Measurements from ENCODE around the gene SLC22A1.
"Not testable (repeated sequence)": the region's sequence is repeated elsewhere in the genome, so short reads cannot be mapped to it uniquely, and the experiment has no call there.

Gene SLC22A1

DNA sequence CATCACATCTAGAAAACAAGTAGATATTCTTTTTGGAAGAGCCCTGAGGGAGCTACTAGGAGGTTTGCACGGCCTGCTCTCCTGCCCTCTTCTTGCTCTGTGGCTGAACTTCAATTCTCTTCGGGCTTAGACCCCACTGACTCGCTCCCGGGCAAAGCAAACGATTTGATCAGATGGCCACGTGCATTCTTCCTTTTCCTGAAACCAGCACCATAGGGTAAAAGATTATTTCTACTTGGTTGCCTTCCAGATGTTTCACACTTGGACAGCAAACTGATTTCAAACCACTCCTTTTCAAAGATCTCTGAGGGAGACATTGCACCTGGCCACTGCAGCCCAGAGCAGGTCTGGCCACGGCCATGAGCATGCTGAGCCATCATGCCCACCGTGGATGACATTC is at the start of gene SLC22A1:
Gene SLC22A1 (plus strand): TSS at position 258 of the 400 bp plus-strand sequence. CDS start 121 bp downstream, at position 379.
- DNase-seq (ENCODE audit: low spot score): no peak

DNA sequence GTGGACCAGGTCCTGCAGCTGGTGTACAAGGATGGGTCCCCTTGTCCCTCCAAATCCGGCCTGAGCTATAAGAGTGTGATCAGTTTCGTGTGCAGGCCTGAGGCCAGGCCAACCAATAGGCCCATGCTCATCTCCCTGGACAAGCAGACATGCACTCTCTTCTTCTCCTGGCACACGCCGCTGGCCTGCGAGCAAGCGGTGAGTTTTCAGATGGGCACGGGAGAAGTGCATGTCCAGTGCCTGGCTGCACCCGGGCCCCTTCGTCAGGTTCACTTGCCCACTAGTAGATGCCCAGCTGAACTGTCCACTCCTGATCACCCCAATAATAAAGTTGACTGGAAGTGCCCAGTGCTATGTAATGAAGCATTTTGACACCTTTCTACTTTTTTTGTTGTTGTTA is 48.3 kb upstream of the SLC22A1 start:
- no peak for DNase-seq (ENCODE audit: low spot score)

DNA sequence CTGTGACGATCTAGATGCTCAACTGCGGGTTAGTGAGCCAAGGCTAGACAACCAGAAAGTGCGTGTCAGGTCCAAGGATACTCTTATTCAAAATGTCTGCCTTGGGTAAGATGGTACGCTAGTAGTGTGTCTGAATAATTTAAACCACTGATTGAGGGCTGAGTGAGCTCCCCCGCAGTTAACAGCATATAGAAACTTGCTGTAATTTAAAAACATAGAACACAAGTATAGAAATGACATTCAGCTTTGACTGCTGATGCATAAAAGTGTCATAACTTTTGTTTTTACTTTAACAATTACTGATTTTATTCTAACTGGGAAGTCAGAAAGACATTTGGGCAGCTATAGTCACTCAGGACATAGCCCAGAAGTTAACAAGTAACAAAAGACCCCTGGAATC is 45.6 kb upstream of the SLC22A1 start:
- DNase-seq (ENCODE audit: low spot score): no peak

DNA sequence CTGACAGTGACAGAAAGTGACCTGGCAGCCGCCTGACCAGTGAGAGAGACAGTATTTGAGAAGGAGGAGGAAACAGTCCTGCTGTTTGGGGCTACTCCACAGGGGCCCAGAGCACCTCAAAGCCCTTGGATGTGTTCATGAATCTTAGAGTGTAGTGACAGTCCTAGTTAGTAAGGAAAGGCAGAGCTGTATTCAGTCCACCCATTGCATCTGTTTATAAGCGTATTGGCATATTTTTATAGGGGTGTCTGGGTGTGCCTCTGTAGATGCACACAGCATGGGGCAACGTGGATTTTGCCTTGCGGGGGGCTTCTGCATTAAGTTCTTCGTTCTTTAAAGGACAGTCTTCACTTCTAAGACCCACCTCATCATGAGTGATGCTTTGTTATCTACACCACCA is 44.6 kb upstream of the SLC22A1 start:
- DNase-seq (ENCODE audit: low spot score): no peak

DNA sequence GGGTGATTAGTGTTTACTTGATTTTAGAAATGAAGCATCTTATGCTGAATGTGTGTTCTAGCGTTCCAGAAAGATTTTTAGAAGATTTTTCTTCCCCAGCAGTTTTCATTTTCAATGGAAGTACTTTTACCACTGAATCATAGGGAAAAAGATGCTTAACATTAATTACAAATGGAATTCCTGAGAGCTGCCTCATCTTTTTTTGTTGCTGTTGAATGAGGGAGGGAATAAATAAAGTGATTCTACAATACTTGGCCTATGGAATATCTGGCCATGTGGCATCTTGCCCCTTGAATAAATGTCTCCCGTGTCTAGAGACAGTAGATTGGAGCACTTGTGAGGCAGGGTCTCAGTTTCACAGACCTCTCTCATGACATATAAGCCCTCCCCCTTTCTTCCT is 44.1 kb upstream of the SLC22A1 start:
- DNase-seq (ENCODE audit: low spot score): no peak

DNA sequence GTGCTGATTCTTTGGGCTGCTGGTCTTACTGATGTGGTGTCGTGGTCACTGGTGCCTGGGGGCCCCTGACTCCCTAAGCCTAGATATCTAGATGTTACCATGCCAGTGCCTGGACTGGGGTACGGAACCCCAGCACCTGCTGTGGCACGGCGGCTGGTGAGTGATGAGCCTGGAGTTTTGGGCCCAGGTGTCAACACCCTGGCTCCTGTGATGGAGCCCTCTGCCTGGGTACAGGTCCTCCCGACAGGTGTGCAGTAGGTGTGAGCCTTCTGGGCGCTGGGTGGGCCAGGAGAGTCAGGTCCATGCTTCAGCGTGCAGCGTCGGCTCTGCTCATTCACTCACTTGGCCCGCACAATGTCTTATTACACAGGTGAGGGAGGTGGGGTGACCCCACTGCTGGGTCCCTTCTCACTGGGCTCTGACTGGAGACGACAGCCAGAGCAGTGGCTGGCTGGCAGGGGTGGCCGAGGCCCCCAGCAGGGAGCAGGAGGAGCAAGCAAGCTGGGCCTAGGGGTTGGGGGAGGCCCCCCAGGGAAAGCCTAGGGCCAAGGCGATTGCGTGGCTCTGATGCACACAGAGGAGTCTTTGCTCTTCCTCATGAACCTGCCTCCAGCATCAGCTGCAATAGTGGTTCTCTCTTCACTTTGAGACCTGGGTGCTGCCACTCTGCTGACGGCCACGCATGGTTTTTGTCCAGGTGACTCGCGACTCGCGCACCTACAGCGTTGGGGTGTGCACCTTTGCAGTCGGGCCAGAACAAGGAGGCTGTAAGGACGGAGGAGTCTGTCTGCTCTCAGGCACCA is 42.5 kb upstream of the SLC22A1 start:
- DNase-seq (ENCODE audit: low spot score): no peak

DNA sequence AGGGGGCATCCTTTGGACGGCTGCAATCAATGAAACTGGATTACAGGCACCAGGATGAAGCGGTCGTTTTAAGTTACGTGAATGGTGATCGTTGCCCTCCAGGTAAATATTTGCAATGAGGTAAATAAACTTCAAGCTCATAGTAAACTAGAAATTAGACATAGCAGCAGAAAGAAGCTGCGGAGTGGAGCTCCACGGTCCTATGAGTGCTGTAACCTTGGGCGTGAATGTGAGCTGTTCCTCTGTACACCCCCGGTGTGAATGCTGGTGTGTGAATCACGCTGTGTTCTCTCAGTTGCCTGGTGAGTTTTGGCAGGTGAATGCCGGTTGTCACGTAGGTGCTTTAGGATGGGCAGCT is 42.0 kb upstream of the SLC22A1 start:
- no peak for DNase-seq (ENCODE audit: low spot score)

DNA sequence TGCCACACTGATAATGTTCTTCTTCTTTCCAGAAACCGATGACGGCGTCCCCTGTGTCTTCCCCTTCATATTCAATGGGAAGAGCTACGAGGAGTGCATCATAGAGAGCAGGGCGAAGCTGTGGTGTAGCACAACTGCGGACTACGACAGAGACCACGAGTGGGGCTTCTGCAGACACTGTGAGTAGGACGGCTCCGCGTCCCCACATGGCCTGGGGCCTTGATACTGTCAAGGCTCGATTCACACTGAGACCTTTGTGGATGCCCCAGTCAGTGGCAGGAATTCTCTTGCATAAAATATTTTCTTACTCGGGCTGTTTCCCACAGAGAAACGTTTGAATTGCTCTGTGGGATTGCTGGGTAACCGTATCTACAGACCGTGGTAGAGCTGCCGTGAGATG is 41.5 kb upstream of the SLC22A1 start:
- no peak for DNase-seq (ENCODE audit: low spot score)

DNA sequence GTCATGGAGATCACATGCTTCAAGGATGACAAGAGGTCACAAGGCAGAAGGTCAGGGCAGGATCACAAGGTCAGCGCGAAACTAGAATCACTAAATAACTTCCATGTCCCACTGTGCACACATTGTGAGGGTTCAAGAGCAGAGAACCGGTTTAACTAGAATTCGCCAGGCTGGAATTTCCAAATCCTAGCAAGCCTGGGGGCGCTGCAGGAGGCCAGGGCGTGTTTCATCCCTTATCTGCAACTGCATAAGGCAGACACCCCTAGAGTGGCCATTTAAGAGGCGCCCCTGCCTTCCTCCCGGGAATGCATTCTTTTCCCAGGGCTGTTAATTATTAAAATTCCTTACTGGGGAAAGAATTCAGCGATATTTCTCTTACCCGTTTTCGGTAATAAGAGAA is 40.2 kb upstream of the SLC22A1 start:
- no peak for DNase-seq (ENCODE audit: low spot score)

DNA sequence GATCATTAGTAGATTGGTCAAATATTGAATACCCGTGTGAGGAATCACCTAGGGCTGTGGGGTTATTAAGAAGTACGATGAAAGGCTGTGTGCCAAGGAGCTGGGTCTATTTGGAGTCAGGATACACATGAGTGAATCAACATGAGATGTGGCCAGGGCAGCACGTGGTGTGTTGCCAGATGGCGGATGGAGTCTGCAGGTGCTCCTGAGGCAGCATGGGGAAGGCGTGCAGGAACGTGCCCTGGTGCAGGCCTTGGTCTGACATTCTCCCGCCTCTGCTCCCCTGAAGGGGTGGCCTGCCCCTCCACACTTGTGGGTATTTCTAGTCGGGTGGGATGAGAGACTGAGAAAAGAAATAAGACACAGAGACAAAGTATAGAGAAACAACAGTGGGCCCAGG is 39.0 kb upstream of the SLC22A1 start:
- DNase-seq (ENCODE audit: low spot score): no peak

DNA sequence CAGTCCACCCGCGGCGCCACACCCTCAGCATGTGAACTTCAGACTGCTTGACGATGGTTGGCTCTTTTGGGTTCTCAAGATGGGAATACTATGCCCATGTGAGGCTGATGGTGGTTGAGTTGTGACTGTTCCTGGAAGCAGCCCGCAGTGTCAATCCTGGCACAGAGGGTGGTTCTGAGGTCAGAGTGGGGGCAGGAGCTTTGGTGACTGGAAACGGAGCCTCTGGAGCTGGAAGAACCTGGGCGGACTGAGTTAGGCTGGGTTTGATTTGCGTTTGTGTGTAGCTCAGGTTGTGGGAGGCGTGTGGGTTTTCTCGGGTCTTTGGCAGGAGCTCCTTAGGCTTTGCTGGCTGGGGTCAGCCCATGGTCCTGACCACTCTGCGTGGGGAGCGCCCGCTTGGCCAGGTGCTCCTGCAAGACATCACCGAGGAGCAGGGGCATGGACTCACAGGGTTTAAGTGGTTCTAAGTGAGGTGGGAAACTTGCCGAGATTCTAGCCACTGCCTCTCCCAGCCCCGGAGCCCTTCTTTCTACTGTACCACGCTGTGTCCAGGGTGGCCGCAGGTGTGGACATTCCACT is 37.3 kb upstream of the SLC22A1 start:
- DNase-seq (ENCODE audit: low spot score): no peak

DNA sequence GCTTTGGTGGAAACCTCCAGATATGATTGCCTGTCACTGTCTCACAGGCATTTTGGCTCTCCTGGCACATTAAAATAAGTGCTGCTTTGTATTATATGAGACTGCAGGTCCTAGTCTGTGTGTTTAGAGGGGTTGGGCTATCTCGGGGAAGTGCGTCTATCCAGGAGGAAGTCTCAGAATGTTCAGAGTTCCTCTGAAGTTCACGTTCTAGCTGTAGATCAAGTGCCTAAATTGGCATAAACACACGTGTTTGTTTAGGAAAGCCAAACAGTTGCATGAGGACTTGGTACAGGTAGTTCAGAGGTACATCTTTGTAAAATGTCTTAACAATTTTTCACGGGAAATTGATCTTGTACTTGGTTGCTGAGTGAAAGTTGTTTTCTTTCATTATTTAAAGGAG is 36.4 kb upstream of the SLC22A1 start:
- DNase-seq (ENCODE audit: low spot score): no peak

DNA sequence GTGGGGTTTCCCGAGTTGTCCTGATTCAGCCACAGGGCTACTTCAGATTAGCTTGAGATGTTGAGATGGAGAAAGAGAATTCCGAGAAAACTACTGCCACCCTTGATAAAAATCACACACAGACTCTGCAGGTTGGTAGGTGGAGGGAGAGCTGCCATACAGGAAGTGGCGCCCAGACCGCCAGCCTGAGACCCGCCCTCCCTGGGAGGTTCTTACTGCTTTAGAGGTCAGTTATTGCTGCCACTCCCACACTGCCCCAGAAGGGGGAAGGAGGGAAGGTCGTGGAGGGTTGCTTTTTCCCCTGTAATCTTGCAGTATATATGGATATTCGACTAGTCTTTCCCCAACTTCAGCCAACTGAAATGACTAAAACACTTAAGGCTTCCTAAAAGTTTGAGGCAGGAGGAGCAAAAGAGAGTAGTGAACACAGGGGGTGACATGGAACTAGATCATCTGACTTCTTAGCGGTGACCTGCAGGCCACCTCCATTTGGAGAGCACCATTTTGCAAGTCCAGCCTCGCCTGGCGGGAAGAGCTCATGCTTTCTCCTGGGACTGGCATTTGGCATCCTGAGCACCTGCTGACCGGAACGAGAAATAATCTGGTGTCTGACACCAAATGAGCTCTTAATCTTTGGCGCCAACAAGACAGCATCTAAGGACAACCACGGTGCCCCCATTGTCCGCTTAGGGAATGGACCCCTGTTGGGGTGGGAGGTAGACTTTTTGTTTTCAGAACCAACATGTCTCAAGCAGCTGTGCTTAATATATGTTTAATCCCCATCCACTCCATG is 35.7 kb upstream of the SLC22A1 start:
- DNase-seq (ENCODE audit: low spot score): no peak

DNA sequence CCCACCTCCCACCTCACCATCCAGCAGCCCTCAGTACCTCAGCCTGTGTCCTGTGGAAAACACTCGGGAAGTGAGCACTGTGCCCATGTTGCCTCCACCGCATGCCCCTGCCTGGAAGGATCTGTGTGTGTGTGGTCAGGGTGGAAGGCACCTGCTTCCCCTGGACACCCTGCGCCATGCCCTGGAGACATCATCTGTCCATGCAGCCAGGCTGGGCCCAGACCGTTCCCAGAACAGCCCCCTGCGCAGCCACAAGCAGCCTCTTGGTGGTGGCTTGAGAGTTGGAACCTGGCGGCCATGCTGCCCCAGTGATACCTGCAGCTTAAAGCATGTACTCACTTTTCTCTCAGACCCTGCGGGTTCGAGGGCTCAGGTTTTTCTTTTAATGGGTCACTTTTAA is 34.9 kb upstream of the SLC22A1 start:
- DNase-seq (ENCODE audit: low spot score): no peak

DNA sequence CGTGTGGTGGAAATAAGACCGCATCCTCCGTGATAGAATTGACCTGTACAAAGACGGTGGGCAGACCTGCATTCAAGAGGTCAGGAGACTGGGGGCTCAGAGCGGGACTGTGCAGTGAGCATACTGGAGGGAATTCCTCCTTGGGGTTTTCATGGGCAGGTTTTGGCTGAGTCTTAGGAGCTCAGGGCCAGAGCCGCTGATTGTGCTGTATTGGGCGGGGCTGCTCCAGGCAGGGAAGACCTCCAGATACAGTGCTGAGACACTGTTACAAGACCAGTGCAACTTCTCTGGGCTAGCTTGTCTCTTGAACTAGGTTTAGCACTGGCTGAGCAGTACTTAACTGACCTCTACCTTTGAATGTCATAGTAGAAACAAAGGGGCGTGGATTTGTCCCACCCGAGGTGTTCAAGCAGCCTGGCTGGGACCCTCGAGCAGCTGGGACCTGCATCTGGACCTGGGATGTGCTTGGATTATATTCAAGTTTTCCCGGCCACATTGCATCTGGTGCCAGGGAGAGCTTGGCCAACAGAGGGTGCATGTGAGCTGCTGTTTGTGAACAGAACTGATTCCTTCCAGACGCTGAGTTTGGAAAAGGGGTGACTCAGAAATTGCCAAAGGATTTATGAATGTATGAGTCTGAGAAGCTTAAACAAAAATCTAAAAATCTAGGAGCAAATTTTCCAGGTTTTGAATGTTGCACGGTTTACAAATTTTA is 33.4 kb upstream of the SLC22A1 start:
- DNase-seq (ENCODE audit: low spot score): peak; percentile 76

DNA sequence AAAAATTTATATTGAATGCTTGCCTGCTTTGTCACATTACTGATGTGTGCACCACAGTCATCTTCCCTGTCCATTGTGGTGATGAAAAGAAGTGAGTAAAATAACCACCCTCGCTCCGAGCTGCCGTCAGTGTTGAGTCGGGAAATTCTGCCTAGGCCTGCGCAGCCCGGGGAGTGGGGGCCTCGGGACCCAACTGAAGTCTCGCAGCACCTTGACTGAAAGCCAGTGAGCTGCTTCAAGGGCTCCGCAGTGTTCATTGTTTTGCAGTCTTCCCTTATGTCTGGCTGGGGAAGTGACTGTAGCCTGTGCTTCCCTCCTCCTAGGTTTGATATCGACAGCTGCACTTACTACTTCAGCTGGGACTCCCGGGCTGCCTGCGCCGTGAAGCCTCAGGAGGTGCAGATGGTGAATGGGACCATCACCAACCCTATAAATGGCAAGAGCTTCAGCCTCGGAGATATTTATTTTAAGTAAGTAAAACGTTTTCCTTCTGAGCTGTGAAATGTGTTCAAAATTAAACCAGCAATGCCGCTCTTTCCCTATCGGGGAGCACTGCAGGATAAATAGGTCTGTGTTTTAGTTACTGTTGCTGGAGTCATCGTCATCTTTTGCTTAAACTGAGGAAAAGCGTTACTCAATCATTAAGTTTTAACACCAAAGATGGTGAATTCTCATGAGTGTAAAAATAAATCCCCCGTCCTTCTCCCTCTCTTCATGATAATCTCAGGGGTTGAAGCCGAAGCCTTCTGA is 32.7 kb upstream of the SLC22A1 start:
- DNase-seq (ENCODE audit: low spot score): peak; percentile 42

DNA sequence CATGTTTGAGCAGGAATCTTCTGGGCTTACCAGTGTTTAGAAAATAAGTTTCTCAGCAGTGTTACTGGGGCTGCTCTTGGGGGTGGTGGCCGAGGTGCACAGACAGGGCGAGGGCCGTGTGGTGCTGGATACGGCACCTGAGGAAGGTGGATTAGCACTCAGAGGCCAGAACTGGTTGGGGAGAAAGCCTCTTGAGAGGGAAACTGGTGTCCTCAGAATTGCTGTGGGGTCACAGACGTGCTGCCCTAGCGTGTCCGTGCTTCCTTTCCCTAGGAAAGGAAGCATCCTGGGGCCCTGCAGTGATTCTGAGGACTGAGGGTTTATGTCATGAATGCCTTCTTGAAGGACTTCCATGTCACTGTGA is 32.1 kb upstream of the SLC22A1 start:
- no peak for DNase-seq (ENCODE audit: low spot score)

DNA sequence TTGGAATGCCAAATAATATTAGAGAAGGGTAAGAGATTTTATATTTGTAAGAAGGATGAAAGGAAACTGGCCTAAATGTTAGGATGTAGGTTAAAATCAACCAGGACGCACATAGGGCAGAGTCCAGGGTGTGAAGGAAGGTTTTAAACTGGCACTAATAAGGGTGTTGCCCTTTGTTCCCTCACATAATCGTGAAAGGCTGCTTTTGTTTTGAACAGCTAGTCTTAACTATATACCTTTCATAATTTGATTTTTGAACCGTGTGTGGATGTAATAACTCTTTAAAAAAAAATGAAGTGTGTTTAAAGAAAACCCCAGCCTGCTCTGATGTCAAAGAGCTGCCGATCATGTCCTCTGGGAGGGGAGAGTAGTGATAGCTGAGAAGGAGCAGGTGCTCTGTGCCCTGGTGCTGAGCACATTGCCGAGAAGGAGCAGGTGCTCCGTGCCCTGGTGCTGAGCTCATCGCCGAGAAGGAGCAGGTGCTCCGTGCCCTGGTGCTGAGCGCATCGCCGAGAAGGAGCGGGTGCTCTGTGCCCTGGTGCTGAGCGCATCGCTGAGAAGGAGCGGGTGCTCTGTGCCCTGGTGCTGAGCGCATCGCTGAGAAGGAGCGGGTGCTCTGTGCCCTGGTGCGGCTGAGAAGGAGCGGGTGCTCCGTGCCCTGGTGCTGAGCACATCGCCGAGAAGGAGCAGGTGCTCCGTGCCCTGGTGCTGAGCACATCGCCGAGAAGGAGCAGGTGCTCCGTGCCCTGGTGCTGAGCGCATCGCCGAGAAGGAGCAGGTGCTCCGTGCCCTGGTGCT is 31.0 kb upstream of the SLC22A1 start:
- DNase-seq (ENCODE audit: low spot score): not testable (repeated sequence)

DNA sequence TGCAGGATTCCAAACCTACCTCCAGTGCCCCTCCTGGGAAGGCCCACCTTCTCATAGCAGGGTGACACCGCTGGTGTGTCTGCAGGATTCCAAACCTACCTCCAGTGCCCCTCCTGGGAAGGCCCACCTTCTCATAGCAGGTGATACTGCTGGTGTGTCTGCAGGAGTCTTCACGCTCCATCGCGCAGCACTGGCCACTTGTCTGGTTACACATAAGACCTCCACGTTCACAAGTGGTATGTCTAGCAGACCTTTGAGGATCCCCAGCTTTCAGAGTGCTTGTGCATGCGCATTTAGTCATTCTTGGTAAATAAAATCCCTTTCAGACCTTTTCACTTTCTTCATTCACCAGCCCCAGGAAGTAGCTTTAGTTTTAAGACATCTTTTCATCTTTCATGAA is 29.4 kb upstream of the SLC22A1 start:
- DNase-seq (ENCODE audit: low spot score): not testable (repeated sequence)

DNA sequence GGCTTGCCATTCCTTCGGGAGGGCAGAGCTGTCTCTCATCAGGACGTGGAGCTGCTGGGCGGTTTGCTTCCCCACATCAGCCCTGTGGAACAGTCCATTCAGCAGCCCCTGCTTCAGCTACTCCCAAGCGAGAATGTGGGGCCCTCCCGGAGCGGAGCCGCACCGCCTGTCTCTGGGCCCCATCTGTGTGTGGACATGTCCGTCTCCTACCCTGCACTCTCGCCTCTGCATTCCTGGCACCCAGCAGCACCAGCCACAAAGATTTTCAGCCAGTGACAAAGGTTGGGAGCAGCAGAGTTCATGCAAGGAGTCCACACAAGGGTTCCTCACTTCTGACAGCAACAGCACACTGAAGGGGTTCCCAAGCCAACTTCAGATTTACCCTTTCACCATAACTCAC is 29.0 kb upstream of the SLC22A1 start:
- DNase-seq (ENCODE audit: low spot score): no peak

DNA sequence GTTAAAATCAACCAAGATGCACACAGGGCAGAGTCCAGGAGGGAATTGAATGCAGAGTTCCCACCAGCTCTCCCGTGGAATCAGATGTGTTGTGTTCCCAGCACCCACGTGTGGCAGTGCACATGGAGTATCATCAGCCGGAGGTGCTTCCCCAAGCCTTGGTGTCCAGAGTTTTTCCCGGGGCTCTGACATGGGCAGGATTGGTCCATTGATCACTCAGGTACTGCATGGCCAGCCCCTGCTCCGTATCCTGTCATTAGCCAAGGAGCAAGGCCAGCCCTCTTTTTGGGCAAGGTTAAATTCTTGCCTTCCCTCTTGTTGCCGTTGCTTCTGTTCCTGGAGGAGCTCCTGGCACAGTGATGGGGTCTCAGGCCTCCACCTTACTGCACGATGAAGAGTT is 28.6 kb upstream of the SLC22A1 start:
- no peak for DNase-seq (ENCODE audit: low spot score)

Data from Ammon's horn (tissue), 1 donor.